H1 (cell line): ENCODE measurements around the gene RTF2. TPM values are rescaled to one million over a fixed set of nuclear protein-coding genes. Genes with fewer than 3 reads are reported as not detected.

Source experiments
- NRF1 ChIP-seq: IDR thresholded peaks from 2 replicates; pipeline ENCODE4 v1.6.1; 2011; ENCODE audit warnings: mild to moderate bottlenecking, low read depth, low read length, improper control_type of control experiment
- PHF8 ChIP-seq: fragments of 200-600 bp; sonication (generic); conservative IDR thresholded peaks from 2 replicates; pipeline ENCODE4 v1.7.1; 2012; ENCODE audit warnings: low read depth, mild to moderate bottlenecking, inconsistent platforms, low read length, moderate library complexity
- POLR2A ChIP-seq, 2 experiments: IDR thresholded peaks; 1 replicate in 1 of 2; 2 replicates in 1 of 2; pipeline ENCODE4 v1.6.1; 2011; ENCODE audit warnings: low read depth in 2 of 2, low read length in 2 of 2, mild to moderate bottlenecking in 2 of 2; ENCODE audit errors: control extremely low read depth in 1 of 2
- RFX5 ChIP-seq: IDR thresholded peaks from 2 replicates; pipeline ENCODE4 v1.6.1; 2011; ENCODE audit warnings: low read depth, low read length, improper control_type of control experiment, borderline replicate concordance
- TCF12 ChIP-seq: IDR thresholded peaks from 2 replicates; pipeline ENCODE4 v1.6.1; 2011; ENCODE audit warnings: low read depth, mild to moderate bottlenecking, low read length
- YY1 ChIP-seq: IDR thresholded peaks from 2 replicates; pipeline ENCODE4 v1.6.1; 2011; ENCODE audit warnings: low read depth, mild to moderate bottlenecking, low read length
- ZNF274 ChIP-seq: IDR thresholded peaks from 2 replicates; pipeline ENCODE4 v1.7.0; 2012; ENCODE audit warnings: low read length, borderline replicate concordance; ENCODE audit errors: extremely low read depth
- polyA plus RNA-seq, 7 experiments: library from polyadenylated mRNA; depleted of rRNA in 3 of 7; stranded (reverse) in 5 of 7; unstranded in 2 of 7; fragments of >200 nt in 5 of 7; fragments of 200-250 nt in 2 of 7; gene quantifications; 1 replicate in 5 of 7; 2 replicates in 1 of 7; 4 replicates in 1 of 7; pipeline versions ENCODE4 v1.2.1 to v1.2.3, GENCODE V29; 2011 to 2013; ENCODE audit warnings: missing spikeins in 2 of 7, mixed read lengths in 2 of 7
- total RNA-seq: library from RNA; stranded (reverse); fragmentation: NEBNext Ultra II Directional; extraction: Animal tissue kit (Norgen Biotek cat#: 25700); gene quantifications from 2 replicates; pipeline ENCODE4 v1.2.1, GENCODE V29; 2021
- TF ChIP-seq, protein P1 (sequence below): fragments of 300-600 bp; sonication (generic); IDR thresholded peaks from 2 replicates; pipeline ENCODE4 v1.7.1; 2012; ENCODE audit warnings: low read length, moderate library complexity, mild to moderate bottlenecking, inconsistent platforms; ENCODE audit not compliant: insufficient replicate concordance

RTF2 gene
- total and polyA plus RNA-seq, 2 of the 8 experiments (the other 6 are each of a cell fraction or from before 2014, with no cell fraction given): 33.9 to 51.2 TPM

DNA sequence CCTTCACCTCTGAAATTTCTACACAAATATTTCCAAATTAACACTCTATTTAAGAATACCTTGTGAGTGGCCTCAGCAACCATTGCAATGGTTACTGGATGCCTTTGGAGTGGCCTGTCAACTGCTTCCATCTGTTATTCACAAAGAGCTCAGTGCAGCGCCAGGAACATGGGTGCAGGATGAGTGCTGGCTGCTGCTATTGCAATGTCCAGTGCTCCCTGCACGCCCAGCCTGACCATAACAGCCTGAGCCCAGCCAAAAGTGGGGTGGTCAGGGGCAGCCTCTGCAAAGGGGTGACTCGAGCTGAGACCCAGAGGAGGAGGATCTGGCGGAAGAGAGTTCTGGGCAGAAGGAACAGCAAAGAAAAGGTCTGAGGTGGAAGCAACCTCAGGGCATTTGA, 38.0 kb upstream of the RTF2 start (continued):
- TF ChIP-seq, protein P1, sequence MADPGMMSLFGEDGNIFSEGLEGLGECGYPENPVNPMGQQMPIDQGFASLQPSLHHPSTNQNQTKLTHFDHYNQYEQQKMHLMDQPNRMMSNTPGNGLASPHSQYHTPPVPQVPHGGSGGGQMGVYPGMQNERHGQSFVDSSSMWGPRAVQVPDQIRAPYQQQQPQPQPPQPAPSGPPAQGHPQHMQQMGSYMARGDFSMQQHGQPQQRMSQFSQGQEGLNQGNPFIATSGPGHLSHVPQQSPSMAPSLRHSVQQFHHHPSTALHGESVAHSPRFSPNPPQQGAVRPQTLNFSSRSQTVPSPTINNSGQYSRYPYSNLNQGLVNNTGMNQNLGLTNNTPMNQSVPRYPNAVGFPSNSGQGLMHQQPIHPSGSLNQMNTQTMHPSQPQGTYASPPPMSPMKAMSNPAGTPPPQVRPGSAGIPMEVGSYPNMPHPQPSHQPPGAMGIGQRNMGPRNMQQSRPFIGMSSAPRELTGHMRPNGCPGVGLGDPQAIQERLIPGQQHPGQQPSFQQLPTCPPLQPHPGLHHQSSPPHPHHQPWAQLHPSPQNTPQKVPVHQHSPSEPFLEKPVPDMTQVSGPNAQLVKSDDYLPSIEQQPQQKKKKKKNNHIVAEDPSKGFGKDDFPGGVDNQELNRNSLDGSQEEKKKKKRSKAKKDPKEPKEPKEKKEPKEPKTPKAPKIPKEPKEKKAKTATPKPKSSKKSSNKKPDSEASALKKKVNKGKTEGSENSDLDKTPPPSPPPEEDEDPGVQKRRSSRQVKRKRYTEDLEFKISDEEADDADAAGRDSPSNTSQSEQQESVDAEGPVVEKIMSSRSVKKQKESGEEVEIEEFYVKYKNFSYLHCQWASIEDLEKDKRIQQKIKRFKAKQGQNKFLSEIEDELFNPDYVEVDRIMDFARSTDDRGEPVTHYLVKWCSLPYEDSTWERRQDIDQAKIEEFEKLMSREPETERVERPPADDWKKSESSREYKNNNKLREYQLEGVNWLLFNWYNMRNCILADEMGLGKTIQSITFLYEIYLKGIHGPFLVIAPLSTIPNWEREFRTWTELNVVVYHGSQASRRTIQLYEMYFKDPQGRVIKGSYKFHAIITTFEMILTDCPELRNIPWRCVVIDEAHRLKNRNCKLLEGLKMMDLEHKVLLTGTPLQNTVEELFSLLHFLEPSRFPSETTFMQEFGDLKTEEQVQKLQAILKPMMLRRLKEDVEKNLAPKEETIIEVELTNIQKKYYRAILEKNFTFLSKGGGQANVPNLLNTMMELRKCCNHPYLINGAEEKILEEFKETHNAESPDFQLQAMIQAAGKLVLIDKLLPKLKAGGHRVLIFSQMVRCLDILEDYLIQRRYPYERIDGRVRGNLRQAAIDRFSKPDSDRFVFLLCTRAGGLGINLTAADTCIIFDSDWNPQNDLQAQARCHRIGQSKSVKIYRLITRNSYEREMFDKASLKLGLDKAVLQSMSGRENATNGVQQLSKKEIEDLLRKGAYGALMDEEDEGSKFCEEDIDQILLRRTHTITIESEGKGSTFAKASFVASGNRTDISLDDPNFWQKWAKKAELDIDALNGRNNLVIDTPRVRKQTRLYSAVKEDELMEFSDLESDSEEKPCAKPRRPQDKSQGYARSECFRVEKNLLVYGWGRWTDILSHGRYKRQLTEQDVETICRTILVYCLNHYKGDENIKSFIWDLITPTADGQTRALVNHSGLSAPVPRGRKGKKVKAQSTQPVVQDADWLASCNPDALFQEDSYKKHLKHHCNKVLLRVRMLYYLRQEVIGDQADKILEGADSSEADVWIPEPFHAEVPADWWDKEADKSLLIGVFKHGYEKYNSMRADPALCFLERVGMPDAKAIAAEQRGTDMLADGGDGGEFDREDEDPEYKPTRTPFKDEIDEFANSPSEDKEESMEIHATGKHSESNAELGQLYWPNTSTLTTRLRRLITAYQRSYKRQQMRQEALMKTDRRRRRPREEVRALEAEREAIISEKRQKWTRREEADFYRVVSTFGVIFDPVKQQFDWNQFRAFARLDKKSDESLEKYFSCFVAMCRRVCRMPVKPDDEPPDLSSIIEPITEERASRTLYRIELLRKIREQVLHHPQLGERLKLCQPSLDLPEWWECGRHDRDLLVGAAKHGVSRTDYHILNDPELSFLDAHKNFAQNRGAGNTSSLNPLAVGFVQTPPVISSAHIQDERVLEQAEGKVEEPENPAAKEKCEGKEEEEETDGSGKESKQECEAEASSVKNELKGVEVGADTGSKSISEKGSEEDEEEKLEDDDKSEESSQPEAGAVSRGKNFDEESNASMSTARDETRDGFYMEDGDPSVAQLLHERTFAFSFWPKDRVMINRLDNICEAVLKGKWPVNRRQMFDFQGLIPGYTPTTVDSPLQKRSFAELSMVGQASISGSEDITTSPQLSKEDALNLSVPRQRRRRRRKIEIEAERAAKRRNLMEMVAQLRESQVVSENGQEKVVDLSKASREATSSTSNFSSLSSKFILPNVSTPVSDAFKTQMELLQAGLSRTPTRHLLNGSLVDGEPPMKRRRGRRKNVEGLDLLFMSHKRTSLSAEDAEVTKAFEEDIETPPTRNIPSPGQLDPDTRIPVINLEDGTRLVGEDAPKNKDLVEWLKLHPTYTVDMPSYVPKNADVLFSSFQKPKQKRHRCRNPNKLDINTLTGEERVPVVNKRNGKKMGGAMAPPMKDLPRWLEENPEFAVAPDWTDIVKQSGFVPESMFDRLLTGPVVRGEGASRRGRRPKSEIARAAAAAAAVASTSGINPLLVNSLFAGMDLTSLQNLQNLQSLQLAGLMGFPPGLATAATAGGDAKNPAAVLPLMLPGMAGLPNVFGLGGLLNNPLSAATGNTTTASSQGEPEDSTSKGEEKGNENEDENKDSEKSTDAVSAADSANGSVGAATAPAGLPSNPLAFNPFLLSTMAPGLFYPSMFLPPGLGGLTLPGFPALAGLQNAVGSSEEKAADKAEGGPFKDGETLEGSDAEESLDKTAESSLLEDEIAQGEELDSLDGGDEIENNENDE: no peak
- TF ChIP-seq PHF8: no peak
- no peak for TF ChIP-seq TCF12
- no peak for TF ChIP-seq RFX5
- TF ChIP-seq ZNF274: no peak
- no peak for TF ChIP-seq NRF1
- no peak for TF ChIP-seq YY1
- TF ChIP-seq POLR2A (IDR thresholded peaks at IDR 0.05; ENCODE audit: control extremely low read depth in 1 of 2, low read depth in 2 of 2, low read length in 2 of 2): no peak
